ES-I3 (cell line): ENCODE data around the gene HAUS7.

Experiments used
- H3K36me3 ChIP-seq: 2 replicates; pipeline ENCODE4 v1.6.1; 2013; ENCODE audit warnings: mild to moderate bottlenecking, low read length, control low read depth, moderate library complexity; ENCODE audit not compliant: insufficient read depth
- H3K4me1 ChIP-seq: 2 replicates; pipeline ENCODE4 v1.6.1; 2013; ENCODE audit warnings: mild to moderate bottlenecking, control low read depth, low read length; ENCODE audit not compliant: insufficient read depth
- H3K9ac ChIP-seq: 2 replicates; pipeline ENCODE4 v1.6.1; 2013; ENCODE audit warnings: low read depth, mild to moderate bottlenecking, low read length, moderate library complexity
- H3K9me3 ChIP-seq: 2 replicates; pipeline ENCODE4 v1.6.1; 2013; ENCODE audit warnings: mild to moderate bottlenecking, low read length, moderate library complexity; ENCODE audit not compliant: control insufficient read depth, insufficient read depth

Gene HAUS7

DNA sequence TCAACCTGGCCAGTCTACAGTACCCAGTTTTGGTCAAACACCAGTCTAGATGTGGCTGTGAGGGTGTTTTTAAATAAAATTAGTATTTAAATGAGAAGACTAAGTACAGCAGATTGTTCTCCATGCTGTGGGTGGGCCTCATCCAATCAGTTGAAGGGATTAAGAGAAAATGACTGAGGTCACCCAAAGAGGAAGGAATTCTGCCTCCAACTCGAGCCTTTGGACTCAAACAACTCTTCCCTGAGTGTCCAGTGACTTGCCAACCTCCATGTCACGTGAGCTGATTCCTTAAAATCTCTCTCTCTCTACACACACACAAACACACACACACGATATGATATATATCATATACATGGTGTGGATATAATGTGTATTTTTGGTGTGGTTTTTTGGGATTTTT is 34.5 kb downstream of the HAUS7 start:
- Histone ChIP-seq H3K36me3 (no peaks in the 10 kb centered on the region), H3K9me3 (no peaks in the 10 kb centered on the region), H3K4me1 (no peaks in the 10 kb centered on the region), H3K9ac (no peak overlapping the region)

DNA sequence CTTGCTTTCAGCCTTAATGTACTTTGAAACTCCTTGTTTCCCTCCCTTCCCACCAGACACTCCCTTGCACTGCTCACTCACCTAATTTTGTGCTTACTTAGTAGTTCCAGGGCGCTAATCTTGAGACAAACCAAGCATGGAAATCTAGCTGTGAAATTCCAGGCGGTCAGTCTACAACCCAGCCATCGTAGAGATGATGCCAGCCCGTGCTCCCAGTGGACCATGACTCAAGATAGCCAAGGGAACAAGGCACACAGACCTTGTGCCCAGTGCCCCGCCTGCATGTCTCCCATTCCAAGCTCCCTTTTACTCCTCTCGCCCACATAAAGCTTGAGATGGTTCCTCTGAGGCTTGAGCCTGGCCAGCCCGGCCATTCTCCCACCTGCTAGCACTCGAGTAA is 35.6 kb downstream of the HAUS7 start:
- Histone ChIP-seq H3K9me3 (0 out of 2 replicates have a peak, but pooled peaks cover 3% of the 10 kb centered on the region), H3K9ac (no peak overlapping the region), H3K4me1 (no peaks in the 10 kb centered on the region), H3K36me3 (no peaks in the 10 kb centered on the region)

DNA sequence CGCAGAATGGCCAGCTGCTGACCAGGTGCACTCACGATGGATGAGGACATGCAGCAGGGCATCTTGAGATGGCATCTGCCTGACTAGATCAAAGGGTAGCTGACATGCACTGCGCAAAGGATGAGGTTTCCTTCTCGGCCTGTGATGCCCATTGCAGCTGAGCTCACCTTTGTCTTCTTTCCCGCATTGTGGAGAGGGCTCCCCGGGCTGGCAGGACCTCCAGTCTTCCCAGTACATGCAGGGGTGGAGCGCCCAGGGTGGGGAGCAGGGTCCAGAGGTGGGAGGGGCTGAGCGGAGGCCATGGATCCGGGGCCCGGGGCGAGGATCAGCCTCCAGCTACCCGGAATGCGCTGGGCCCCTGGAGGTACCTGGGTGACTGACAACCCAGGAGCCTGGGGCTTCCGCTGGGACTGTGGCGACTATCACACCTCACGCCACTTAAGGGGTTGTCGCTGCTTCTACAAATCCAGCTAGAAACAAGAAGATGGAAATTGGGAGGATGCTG is 36.5 kb downstream of the HAUS7 start:
- H3K4me1 ChIP-seq, result no peaks in the 10 kb centered on the region
- H3K9me3 ChIP-seq, result 0 out of 2 replicates have a peak, but pooled peaks cover 3% of the 10 kb centered on the region
- H3K36me3 ChIP-seq, result no peaks in the 10 kb centered on the region
- no peak overlapping the region for H3K9ac ChIP-seq

DNA sequence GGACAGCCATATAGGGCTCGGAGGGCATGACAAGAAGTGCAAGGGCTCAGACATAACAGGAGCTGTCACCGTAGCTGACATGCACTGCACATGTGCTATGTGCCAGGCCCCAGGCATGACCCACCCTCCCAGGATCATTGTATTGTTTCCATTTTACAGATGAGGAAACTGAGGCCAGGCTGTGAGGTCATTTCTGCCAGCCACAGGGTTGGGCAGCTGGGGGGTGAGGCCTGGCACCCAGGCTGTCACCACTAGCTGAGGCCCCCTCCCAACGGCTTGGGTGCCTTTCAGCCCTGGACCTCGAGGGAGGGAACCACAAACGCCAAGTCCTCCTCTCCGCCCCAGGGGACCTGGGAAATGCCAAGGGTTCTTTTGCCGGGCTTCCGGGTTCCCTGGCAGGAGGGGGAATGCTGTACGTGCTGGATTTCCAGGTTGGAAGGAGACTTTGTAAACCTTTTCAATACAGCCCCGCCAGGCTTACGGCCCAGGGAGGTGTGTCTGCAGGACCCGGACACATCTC is 37.2 kb downstream of the HAUS7 start:
- no peaks in the 10 kb centered on the region for H3K4me1 ChIP-seq
- no peaks in the 10 kb centered on the region for H3K36me3 ChIP-seq
- 0 out of 2 replicates have a peak, but pooled peaks cover 3% of the 10 kb centered on the region for H3K9me3 ChIP-seq
- no peak overlapping the region for H3K9ac ChIP-seq

DNA sequence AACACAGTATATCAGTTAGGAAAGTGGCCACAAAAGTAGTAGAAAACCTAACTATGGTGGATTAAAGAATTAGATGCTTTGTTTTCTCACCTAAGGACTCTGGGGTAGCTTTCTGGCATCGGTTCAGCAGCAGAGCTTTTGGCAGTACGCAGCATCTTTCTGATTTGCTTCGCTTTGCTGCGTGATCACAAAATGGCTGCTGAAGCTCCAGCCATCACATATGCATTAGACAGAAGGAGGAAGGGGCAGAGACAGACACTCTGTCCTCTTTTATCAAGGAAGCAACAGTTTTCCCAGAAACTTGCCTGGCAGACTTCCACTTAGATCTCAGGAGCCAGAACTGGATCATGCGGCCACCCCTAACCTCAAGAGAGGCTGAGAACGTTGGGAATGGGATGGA is 39.6 kb downstream of the HAUS7 start:
- no peak overlapping the region for H3K9ac ChIP-seq
- 0 out of 2 replicates have a peak, but pooled peaks cover 3% of the 10 kb centered on the region for H3K9me3 ChIP-seq

DNA sequence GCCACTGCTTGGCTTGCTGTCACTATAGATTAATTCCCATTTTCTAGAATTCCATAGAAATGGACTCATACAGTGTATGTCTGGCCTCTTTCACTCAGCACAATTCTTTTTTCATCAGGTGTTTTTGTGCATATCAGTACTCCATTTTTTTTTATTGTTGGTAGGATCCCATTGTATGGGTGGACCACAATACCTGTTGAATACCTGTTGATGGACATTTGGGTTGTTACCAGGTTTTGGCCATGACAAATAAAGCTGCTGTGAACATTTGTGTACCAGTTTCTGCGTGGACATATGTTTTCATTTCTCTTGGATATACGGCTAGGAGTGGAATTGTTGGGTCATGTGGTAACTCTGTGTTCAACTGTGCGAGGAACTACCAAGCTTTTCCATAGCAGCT is 44.2 kb downstream of the HAUS7 start:
- H3K36me3 ChIP-seq, result no peaks in the 10 kb centered on the region
- 0 out of 2 replicates have a peak, but pooled peaks cover 3% of the 10 kb centered on the region for H3K9me3 ChIP-seq
- H3K4me1 ChIP-seq, result no peaks in the 10 kb centered on the region
- H3K9ac ChIP-seq, result no peak overlapping the region

More for the DNA sequence above, 39.6 kb downstream of the HAUS7 start:
- no peaks in the 10 kb centered on the region for H3K4me1 ChIP-seq
- no peaks in the 10 kb centered on the region for H3K36me3 ChIP-seq

DNA sequence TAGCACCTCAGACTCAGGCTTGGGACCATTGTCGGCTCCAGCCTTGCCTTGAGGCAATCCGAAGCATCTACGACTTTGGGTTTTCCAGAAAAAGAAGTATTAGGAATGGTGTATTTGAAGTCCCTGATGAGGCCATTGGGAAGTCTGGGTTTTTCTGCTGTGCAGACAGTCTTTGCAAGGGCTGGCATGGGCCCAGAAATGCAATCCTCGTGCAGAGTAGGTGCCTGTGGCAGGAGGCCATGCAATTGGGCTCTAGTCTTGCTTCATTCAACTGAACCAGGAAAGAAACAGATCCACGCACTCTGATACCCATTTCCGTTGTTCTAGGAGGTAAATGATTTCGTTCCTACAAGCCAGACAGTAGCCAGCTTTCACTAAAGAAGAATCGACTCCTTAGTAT is 46.7 kb downstream of the HAUS7 start:
- H3K9me3 ChIP-seq, result no peaks in the 10 kb centered on the region
- no peak overlapping the region for H3K9ac ChIP-seq
- no peaks in the 10 kb centered on the region for H3K36me3 ChIP-seq
- no peaks in the 10 kb centered on the region for H3K4me1 ChIP-seq

DNA sequence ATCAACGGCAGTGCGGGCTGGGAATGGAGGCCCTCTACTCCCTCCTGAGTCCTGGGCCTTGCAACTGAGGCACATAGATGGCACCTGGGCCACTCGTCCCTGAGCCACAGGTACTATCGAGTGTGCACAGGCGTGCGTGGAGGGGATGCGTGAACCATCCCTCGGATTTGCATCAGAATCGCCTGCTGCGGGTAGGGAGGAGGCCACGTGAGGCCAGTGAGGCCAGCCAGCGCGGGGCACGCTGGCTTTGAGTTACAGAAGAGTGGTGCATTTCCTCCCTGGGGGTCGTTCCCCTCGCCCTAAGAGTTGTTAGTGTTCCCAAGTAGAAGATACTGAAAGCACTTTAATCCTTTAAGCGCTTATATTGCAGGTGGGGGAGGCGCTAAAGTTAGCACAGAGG is 48.5 kb downstream of the HAUS7 start:
- Histone ChIP-seq H3K9ac (no peak overlapping the region), H3K9me3 (no peaks in the 10 kb centered on the region), H3K36me3 (no peaks in the 10 kb centered on the region), H3K4me1 (no peaks in the 10 kb centered on the region)

DNA sequence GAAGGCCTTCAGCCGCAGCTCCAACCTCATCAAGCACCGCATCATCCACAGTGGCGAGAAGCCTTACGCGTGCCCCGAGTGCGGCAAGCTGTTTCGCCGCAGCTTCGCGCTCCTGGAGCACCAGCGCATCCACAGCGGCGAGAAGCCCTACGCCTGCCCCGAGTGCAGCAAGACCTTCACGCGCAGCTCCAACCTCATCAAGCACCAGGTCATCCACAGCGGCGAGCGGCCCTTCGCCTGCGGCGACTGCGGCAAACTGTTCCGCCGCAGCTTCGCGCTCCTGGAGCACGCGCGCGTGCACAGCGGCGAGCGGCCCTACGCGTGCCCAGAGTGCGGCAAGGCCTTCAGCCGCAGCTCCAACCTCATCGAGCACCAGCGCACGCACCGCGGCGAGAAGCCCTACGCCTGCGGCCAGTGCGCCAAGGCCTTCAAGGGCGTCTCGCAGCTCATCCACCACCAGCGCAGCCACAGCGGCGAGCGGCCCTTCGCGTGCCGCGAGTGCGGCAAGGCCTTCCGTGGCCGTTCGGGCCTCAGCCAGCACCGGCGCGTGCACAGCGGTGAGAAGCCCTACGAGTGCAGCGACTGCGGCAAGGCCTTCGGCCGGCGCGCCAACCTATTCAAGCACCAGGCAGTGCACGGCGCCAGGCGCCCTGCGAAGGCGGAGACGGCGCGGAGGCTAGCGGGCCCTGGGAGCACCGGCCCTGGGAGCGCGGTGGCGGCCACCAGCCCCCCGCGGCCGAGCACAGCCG is 49.4 kb downstream of the HAUS7 start:
- Histone ChIP-seq H3K4me1 (no peaks in the 10 kb centered on the region), H3K9ac (no peak overlapping the region), H3K9me3 (no peaks in the 10 kb centered on the region), H3K36me3 (no peaks in the 10 kb centered on the region)

DNA sequence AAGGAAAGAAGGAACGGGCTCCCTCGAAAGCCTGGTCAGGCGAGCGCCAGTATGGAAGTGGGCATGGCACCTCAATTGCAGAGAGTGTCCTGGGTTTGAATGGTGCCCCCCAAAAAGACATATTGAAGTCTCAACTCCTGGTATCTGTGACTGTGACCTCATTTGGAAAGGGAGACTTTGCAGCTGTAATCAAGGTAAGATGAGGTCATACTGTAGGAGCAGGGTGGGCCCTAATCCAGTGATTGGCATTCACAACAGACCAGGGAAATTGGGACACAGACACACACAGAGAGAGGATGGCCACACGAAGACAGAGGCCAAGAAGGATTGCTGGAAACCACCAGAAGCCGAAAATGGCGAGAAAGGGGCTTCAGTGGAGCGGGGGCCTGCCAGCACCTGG is 52.7 kb downstream of the HAUS7 start:
- Histone ChIP-seq H3K4me1 (no peaks in the 10 kb centered on the region), H3K9me3 (no peaks in the 10 kb centered on the region), H3K9ac (no peak overlapping the region), H3K36me3 (no peaks in the 10 kb centered on the region)

DNA sequence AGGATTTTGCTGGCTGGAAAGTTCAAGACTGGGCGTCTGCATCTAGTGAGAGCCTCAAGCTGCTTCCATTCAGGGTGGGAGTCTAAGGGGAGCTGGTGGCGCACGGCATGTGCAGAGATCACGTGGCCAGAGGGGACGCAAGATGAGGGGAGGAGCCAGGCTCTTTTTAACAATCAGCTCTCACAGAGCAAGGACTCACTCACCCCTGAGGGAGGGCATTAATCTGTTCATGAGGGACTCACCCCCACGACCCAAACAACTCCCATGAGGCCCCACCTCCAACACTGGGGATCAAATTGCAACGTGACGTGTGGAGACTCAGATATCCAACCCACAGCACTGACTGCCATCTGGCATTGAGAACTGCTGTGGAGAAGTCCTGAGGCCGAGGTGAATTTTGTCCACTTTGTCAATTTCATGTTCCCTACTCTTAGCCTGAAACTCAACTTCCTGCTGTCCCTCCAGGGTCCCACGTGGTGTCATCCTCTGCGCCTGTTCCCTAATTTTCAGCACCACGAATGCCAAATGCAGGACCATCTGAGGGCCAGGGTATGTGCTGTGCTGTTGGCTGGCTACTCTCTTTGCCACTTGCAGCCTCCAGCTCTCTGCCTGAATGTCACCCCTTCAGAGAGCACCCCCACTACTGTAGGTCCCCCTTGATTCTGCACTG is 53.5 kb downstream of the HAUS7 start:
- no peaks in the 10 kb centered on the region for H3K36me3 ChIP-seq
- no peaks in the 10 kb centered on the region for H3K9me3 ChIP-seq
- H3K9ac ChIP-seq, result no peak overlapping the region
- H3K4me1 ChIP-seq, result no peaks in the 10 kb centered on the region

DNA sequence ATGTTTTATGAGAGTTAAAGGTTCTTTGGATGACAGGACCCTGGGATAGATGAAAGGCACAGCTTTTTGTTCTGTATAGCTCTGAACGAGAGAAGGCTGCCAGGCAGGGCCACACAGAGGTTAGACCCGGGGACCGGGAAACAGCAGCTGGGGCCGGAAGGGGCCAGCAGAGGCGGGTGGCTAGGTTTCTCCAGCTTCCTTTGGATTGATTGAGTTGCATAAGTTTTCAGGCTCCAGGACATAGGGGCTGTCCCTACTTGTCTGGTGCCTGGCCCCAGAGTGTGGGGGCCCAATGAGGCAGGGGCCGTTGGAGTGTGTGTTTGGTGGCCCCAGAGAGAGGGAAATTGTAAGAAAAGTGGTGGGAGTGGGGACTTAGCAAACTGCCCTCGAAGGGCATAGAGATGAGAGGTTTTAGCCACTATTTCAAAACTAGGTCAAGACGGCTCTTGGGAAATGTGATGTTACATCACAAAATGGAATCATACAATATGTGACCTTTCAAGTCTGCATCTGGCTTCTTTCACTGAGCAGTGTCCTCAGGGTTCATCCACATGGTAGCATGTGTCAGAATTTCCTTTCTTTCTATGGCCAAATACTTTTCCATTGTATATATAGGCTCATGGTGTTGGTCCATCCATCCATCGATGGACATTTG is 55.4 kb downstream of the HAUS7 start:
- Histone ChIP-seq H3K9me3 (no peaks in the 10 kb centered on the region), H3K36me3 (no peaks in the 10 kb centered on the region), H3K4me1 (no peaks in the 10 kb centered on the region), H3K9ac (no peak overlapping the region)

DNA sequence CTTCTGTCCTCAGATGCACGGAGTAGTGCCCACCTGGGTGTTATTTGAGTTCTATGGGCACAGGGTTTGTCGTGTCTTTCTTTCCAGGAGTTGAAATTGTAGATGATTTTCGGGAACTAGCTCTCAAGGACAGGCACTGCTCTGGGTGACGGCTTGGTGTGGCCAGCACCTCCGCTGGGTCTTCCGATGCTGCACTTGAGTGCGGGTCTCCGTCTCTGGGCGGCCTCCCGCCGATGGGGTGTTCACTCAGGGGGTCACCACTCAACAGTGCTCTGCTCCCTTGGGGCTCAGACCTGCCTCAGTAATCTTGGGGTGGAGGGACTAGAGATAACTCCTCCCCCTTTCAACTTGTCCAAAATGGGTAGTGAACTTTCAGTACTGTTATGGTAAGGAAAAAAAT is 56.6 kb downstream of the HAUS7 start:
- no peak overlapping the region for H3K9ac ChIP-seq
- no peaks in the 10 kb centered on the region for H3K9me3 ChIP-seq
- no peaks in the 10 kb centered on the region for H3K36me3 ChIP-seq
- H3K4me1 ChIP-seq, result no peaks in the 10 kb centered on the region; the same call in 1 of the 2 replicates
